H1 (cell line): ENCODE results near the gene RAB44. TPM values are rescaled to one million over a fixed set of nuclear protein-coding genes. Genes with fewer than 3 reads are reported as not detected.

ENCODE experiments used
- HDAC6 ChIP-seq: IDR thresholded peaks from one replicate; pipeline ENCODE4 v1.7.1; 2012; ENCODE audit warnings: low read depth, mild to moderate bottlenecking, inconsistent platforms, low read length, moderate library complexity
- KDM4A ChIP-seq: IDR thresholded peaks from one replicate; pipeline ENCODE4 v1.7.1; 2012; ENCODE audit warnings: low read depth, mild to moderate bottlenecking, moderate library complexity, low read length, inconsistent platforms; ENCODE audit not compliant: severe bottlenecking
- RAD21 ChIP-seq, 2 experiments: IDR thresholded peaks in 1 of 2; conservative IDR thresholded peaks in 1 of 2; 2 replicates each; pipeline ENCODE4 v1.6.1; 2011; ENCODE audit warnings: low read depth in 2 of 2, low read length in 2 of 2, improper control_type of control experiment in 1 of 2, inconsistent platforms in 1 of 2, mild to moderate bottlenecking in 1 of 2, moderate library complexity in 1 of 2
- RBBP5 ChIP-seq: IDR thresholded peaks from 2 replicates; pipeline ENCODE4 v1.7.1; 2012; ENCODE audit warnings: low read depth, mild to moderate bottlenecking, inconsistent platforms, low read length, moderate library complexity, borderline replicate concordance
- TBP ChIP-seq: IDR thresholded peaks from 2 replicates; pipeline ENCODE4 v1.6.1; 2011; ENCODE audit warnings: low read depth, low read length, improper control_type of control experiment
- polyA plus RNA-seq, 7 experiments: library from polyadenylated mRNA; depleted of rRNA in 3 of 7; stranded (reverse) in 5 of 7; unstranded in 2 of 7; fragments of >200 nt in 5 of 7; fragments of 200-250 nt in 2 of 7; gene quantifications; 1 replicate in 5 of 7; 2 replicates in 1 of 7; 4 replicates in 1 of 7; pipeline versions ENCODE4 v1.2.1 to v1.2.3, GENCODE V29; 2011 to 2013; ENCODE audit warnings: missing spikeins in 2 of 7, mixed read lengths in 2 of 7
- total RNA-seq: library from RNA; stranded (reverse); fragmentation: NEBNext Ultra II Directional; extraction: Animal tissue kit (Norgen Biotek cat#: 25700); gene quantifications from 2 replicates; pipeline ENCODE4 v1.2.1, GENCODE V29; 2021
- TF ChIP-seq, protein P1 (sequence below): fragments of 300-600 bp; sonication (generic); IDR thresholded peaks from 2 replicates; pipeline ENCODE4 v1.7.1; 2012; ENCODE audit warnings: low read length, moderate library complexity, mild to moderate bottlenecking, inconsistent platforms; ENCODE audit not compliant: insufficient replicate concordance
- TF ChIP-seq, protein P2 (sequence below): IDR thresholded peaks from 2 replicates; pipeline ENCODE4 v1.6.1; 2011; ENCODE audit warnings: low read depth, mild to moderate bottlenecking, low read length; ENCODE audit not compliant: insufficient read depth

RAB44 gene
- total and polyA plus RNA-seq, 2 of the 8 experiments (the other 6 are each of a cell fraction or from before 2014, with no cell fraction given), result 0.02 TPM; not detected in 1

DNA sequence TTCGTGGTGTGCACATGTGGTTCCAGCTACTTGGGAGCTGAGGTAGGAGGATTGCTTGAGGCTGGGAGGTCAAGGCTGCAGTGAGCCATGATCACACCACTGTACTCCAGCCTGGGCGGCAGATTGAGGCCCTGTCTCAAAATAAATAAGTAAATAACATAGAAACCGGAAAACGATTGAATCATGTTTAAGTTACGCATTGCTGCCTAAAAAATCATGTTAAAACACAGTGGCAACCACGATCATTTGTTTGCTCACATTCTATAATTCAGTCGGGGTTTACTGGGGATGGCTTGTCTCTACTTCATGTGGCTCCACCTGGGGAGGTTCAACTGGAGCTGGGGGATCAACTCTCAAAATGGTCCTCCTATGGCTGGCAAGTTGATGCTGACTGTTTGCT lies 27.4 kb upstream of the RAB44 start (continued):
- TF ChIP-seq, protein P1, sequence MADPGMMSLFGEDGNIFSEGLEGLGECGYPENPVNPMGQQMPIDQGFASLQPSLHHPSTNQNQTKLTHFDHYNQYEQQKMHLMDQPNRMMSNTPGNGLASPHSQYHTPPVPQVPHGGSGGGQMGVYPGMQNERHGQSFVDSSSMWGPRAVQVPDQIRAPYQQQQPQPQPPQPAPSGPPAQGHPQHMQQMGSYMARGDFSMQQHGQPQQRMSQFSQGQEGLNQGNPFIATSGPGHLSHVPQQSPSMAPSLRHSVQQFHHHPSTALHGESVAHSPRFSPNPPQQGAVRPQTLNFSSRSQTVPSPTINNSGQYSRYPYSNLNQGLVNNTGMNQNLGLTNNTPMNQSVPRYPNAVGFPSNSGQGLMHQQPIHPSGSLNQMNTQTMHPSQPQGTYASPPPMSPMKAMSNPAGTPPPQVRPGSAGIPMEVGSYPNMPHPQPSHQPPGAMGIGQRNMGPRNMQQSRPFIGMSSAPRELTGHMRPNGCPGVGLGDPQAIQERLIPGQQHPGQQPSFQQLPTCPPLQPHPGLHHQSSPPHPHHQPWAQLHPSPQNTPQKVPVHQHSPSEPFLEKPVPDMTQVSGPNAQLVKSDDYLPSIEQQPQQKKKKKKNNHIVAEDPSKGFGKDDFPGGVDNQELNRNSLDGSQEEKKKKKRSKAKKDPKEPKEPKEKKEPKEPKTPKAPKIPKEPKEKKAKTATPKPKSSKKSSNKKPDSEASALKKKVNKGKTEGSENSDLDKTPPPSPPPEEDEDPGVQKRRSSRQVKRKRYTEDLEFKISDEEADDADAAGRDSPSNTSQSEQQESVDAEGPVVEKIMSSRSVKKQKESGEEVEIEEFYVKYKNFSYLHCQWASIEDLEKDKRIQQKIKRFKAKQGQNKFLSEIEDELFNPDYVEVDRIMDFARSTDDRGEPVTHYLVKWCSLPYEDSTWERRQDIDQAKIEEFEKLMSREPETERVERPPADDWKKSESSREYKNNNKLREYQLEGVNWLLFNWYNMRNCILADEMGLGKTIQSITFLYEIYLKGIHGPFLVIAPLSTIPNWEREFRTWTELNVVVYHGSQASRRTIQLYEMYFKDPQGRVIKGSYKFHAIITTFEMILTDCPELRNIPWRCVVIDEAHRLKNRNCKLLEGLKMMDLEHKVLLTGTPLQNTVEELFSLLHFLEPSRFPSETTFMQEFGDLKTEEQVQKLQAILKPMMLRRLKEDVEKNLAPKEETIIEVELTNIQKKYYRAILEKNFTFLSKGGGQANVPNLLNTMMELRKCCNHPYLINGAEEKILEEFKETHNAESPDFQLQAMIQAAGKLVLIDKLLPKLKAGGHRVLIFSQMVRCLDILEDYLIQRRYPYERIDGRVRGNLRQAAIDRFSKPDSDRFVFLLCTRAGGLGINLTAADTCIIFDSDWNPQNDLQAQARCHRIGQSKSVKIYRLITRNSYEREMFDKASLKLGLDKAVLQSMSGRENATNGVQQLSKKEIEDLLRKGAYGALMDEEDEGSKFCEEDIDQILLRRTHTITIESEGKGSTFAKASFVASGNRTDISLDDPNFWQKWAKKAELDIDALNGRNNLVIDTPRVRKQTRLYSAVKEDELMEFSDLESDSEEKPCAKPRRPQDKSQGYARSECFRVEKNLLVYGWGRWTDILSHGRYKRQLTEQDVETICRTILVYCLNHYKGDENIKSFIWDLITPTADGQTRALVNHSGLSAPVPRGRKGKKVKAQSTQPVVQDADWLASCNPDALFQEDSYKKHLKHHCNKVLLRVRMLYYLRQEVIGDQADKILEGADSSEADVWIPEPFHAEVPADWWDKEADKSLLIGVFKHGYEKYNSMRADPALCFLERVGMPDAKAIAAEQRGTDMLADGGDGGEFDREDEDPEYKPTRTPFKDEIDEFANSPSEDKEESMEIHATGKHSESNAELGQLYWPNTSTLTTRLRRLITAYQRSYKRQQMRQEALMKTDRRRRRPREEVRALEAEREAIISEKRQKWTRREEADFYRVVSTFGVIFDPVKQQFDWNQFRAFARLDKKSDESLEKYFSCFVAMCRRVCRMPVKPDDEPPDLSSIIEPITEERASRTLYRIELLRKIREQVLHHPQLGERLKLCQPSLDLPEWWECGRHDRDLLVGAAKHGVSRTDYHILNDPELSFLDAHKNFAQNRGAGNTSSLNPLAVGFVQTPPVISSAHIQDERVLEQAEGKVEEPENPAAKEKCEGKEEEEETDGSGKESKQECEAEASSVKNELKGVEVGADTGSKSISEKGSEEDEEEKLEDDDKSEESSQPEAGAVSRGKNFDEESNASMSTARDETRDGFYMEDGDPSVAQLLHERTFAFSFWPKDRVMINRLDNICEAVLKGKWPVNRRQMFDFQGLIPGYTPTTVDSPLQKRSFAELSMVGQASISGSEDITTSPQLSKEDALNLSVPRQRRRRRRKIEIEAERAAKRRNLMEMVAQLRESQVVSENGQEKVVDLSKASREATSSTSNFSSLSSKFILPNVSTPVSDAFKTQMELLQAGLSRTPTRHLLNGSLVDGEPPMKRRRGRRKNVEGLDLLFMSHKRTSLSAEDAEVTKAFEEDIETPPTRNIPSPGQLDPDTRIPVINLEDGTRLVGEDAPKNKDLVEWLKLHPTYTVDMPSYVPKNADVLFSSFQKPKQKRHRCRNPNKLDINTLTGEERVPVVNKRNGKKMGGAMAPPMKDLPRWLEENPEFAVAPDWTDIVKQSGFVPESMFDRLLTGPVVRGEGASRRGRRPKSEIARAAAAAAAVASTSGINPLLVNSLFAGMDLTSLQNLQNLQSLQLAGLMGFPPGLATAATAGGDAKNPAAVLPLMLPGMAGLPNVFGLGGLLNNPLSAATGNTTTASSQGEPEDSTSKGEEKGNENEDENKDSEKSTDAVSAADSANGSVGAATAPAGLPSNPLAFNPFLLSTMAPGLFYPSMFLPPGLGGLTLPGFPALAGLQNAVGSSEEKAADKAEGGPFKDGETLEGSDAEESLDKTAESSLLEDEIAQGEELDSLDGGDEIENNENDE, result no peak
- TF ChIP-seq RAD21 (IDR thresholded peaks at IDR 0.05 in 1 of 2, conservative IDR thresholded peaks at IDR 0.05 in 1 of 2; ENCODE audit: low read depth in 2 of 2, low read length in 2 of 2), result no peak
- no peak for TF ChIP-seq TBP
- no peak for TF ChIP-seq HDAC6
- no peak for TF ChIP-seq RBBP5
- TF ChIP-seq KDM4A, result no peak
- TF ChIP-seq, protein P2, sequence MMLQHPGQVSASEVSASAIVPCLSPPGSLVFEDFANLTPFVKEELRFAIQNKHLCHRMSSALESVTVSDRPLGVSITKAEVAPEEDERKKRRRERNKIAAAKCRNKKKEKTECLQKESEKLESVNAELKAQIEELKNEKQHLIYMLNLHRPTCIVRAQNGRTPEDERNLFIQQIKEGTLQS, result no peak
